GM11168 (cell line): Measurements from ENCODE around the gene ZSCAN1.
"Not testable (repeated sequence)": the region's sequence is repeated elsewhere in the genome, so short reads cannot be mapped to it uniquely, and the experiment has no call there.

ENCODE experiments used
- in situ Hi-C: fragments of 300-500 bp; cut with MboI; formaldehyde crosslinking; loops from one replicate; pipeline ENCODE4 v1.12.0; 2022; ENCODE audit warnings: low sequenced_read_pairs; ENCODE audit not compliant: unreplicated experiment

ZSCAN1 gene, protein sequence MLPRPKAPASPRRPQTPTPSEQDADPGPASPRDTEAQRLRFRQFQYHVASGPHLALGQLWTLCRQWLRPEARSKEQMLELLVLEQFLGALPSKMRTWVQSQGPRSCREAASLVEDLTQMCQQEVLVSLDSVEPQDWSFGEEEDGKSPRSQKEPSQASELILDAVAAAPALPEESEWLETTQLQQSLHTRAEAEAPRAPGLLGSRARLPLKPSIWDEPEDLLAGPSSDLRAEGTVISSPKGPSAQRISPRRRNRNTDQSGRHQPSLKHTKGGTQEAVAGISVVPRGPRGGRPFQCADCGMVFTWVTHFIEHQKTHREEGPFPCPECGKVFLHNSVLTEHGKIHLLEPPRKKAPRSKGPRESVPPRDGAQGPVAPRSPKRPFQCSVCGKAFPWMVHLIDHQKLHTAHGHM

DNA sequence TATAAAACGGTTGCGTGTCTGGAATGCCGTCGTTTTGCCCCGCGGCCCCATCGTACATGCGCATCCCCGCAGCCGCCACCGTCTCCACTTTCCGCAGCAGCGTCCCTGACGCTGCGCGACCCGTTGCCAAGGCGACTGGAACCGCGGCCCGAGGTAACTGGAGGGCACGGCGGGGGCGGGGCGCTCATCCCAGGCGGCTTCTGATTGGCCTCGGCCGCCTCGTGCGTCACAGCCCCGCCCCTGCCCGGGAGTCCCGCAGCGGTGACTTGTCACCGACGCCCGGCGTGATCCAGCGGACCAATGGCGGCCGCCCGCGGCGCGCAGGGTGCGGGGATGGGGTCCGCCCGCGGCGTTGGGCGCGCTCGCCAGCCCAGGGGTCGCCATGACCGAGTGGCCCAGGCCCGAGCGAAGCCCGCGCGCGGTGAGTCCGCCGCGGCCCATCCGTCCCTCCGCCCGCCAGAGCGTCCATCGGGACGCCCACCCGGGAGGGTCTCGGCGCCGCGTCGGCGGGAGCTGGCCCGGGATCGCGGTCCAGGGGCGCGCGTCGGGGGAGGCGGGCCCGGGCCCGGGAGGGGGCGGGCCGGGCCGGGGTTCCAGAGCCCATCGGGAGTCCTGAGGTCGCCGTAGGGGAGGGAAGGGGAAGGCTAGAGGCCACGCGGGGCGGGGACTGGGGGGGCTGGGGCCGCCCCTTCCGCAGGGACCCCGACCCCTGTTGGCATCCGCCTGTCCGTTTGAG is at the start of gene ZSCAN1:
TSS of gene ZSCAN1 (plus strand) at position 285 of the 736 bp plus-strand sequence. CDS start 3,812 bp downstream, outside the sequence.
- in situ Hi-C loops, result no loop called here

DNA sequence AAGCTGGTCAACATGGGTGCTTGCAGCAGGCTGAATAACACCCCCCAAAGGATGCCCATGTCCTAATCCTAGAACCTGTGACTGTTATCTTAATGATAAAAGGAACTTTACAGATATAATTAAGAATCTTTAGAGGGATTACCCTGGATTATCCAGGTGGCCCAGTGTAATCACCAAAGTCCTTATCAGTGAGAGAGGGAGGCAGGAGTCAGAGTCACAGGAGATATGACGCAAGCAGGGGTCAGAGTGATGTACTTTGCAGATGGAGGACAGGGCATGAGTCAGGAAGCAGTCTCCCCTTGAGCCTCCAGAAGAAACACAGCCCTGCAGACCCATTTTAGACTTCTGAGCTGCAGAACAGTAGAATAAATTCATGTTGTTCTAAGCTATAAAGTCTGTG is 41.0 kb upstream of the ZSCAN1 start:
- in situ Hi-C loops, result no loop called here

DNA sequence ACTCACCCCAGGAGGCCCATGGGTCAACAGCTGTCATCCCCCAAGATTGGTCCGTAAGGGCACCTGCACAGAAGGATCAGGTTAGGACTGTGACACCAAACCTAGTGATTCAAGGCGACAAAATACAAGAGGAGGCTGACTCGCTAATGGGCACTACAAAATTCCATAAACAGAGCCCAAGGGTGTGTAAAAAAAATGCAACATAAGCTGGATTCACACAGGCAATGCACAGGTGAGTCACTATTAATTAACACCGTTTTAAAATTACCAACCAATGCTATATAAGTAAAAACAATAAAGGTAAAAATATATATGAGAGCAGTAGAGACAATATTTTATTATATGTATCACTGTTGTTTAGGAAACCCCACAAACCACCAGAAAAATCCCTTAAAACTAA is 33.1 kb upstream of the ZSCAN1 start:
- in situ Hi-C loops, result no loop called here

DNA sequence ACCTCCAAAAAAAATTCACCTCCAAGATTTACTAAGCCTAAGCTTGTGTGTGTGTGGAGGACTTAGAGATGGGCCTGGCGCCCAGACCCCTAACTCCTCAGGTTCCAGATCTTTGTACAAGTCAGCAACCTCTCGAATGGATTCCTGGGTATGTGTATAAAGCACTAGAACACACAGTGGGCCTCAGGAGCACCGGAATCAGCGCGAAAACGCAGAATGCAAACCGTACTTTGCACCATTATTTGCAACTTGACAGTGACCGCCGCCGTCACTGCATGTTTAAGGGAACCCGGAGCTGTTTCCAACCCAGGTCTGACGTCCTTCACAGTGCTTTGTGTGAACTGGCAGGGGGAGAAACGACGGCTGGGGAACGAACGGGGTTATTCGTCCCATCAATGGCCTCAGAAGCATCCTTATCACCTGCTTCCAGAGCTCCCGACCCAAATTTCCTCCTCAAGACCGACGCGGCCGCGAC is 31.9 kb upstream of the ZSCAN1 start:
- in situ Hi-C loops, result no loop called here

DNA sequence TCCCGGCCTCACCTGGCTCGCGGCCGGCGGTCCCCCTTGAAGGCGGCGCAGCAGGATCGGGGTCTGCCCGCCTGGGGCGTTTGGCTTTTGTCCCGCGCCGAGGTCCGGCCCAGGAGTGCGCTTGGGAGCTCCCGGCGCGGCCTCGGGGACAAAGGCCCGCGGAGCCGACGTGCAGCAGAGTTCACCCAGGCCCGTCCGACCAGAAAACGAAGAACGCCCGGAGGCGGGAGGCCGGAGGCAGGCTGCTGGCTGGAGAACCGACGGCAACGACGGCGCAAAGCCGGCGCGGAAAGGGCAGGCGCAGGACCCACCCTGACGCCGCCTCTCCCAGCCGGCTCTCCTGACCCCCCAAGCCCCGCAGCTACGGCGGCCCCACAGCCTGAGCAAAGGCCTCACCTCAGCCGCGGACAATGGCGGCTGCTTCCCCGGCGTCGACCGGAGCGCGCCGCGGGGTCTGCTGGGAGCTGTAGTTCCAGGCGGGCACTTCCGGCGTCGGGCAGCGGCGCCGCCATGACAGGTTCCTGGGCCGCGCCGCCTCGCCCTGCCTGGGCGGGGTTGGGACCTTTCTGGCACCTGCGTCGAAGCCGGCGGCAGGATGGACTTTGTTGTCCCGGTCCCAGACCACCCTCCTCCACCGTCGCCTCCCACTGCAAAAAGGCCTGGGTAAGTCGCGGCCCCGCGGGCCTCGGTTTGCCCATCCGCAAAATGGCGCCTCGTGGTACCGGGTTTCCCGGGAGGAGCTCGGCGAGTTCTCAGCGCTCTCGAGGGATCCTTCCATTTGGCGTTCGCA is 31.2 kb upstream of the ZSCAN1 start, which contains the start of gene ZNF606:
TSS of gene ZNF606 (minus strand) at position 437 of the 790 bp plus-strand sequence. CDS start 1,501 bp downstream, outside the sequence.
- in situ Hi-C loops, result no loop called here

DNA sequence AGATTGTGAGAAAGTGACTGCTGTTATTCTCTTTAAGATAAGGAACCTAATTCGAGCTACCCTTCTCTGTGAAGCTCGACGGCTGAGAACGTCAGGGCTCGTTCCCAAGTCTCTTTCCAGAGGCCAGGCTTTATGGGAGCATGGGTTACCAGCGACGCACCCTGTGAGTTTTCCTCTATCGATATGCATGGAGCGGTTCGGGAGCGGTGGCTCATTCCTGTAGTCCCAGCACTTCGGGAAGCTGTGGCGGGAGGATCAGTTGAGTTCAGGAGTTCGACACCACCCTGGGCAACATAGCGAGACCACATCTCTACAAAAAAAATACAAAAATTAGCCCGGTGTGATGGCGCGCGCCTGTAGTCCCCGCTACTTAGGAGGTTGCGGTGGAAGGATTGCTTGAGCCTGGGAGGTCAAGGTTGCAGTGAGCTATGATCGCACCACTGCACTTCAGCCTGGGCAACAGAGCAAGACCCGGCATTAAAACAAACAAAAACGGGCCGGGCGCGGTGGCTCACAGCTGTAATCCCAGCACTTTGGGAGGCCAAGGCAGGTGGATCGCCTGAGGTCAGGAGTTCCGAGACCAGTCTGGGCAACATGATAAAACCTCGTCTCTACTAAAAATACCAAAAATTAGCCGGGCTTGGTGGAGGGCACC is 30.5 kb upstream of the ZSCAN1 start:
- in situ Hi-C loops, result no loop called here

DNA sequence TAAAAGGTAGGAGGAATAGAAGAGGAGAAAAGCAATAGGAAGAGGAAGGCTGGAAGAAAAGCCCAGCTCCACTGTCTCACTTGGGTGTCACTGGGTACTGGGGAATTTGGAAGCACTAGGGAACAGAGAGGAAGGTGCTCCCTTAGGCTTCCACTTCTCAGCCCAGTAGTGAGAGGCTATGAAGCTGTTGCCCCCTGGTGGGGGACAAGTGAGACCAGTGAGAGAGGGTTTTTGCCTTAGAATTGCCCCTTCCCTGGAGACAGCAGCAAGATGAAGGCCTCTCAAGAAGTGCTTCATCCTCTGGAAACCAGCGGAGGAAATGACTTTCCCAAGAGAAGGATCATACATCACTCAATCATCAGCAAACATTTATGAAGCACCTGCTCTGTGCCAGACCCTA is 26.5 kb upstream of the ZSCAN1 start:
- in situ Hi-C loops, result no loop called here

DNA sequence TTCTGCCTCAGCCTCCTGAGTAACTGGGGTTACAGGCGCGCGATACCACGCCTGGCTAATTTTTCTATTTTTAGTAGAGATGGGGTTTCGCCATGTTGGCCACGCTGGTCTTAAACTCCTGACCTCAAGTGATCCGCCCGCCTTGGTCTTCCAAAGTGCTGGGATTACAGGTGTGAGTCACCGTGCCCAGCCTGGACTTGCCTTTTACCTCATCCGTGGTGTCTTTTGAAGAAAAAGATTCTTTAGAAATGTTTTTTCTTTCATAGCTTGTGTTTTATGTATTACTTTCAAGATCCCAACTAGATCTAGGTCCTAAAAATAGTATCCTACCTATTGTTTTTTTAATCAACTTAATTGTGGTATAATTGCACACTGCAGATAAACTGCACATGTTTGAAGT is 24.9 kb upstream of the ZSCAN1 start:
- in situ Hi-C loops, result not testable (repeated sequence)

DNA sequence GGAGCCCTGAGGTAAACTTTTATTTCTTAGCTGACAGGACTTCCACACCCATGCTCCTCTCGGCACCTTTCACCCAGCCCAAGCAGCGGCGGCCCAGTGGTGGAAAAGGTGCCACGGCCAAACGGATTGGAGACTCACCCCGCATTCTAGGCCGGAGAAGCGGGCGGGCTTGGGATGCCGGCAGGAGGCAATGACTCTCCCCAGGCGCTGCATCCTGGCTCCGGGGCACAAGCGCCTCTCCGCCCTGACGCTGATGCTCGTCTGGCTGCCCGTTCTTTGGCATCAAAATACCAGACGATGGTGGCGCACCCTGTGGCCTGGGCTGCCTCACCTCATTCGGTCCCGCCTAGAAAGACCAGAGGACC is 24.5 kb upstream of the ZSCAN1 start:
- in situ Hi-C loops, result no loop called here

DNA sequence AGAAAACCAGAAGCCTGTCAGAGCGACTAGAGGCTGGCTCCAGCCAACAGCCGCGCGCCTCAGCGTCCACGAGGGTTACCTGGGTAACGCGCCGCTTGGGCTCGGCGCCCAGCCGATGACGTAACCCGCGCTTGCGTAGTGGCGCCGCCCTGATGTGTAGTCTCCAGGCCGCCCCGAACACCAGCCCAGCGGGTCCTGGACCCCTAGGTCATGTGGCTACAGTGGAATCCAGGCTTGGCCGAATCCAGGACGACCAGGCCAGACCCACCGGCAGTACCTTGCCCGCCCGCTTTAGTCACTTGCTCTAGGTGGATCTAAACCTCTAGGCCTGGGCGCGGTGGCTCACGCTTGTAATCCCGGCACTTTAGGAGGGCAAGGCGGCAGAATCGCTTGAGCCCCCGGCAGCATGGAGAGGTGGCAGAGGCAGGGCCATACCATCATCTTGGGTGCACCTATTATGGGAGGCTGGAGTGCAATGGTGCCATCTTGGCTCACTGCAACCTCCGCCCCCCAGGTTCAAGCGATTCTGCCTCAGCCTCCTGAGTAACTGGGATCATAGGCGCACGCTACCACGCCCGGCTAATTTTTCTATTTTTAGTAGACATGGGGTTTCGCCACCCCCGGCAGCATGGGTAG is 24.0 kb upstream of the ZSCAN1 start:
- in situ Hi-C loops, result no loop called here

DNA sequence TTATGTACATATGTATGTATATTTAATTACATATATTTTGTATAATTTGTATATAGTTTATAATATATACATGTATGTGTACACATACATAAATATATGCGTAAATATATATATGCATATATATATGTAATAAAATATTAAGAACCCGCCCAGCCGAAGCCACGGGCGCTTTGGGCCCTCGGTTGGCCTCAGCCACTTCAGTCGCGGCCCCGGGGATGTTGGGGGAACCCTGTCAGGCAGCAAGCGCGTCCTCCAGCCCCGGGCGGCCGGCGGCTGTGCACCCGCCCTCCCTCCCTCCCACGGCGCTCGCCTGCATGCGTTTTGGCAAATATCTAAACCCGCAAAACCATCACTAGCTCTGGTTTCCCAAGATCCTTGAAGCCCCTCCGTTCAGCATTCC is 23.3 kb upstream of the ZSCAN1 start:
- in situ Hi-C loops, result no loop called here

DNA sequence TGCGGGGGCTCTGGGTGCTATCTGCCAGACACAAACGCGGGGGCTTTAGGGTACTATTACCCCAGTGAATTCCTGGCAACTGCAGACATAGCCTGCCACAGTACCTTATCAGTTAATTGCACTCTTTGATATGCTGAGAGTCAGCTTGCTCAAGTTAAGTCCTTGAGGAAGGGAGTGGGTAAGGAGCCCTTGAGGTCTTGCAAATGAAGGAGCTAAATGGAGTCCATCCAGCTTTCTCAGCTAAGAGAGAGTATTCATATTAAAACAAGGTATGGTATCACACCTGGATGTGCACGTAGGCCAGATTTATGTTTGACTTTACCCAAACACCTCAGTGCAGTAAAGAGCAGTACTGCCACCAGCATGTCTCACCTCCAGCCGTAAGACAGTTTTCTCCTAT is 19.7 kb upstream of the ZSCAN1 start:
- in situ Hi-C loops, result no loop called here

DNA sequence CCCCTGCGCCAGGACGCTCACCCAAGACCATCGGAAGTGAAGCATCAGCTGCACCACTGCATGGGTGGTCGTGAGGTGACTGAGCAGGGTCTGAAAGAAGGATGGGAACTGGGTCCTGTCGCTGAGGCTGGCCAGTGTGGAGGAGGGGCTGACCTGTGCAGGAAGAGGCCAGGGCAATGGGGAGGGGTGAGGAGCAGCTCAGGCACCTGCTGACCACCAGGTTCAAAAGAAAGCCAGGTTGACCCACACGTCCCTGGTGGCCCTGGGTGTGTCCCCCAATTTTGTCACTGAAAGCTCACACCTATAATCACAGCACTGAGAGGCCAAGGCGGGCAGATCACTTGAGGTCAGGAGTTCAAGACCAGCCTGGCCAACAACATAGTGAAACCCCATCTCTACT is 13.7 kb upstream of the ZSCAN1 start:
- in situ Hi-C loops, result no loop called here

DNA sequence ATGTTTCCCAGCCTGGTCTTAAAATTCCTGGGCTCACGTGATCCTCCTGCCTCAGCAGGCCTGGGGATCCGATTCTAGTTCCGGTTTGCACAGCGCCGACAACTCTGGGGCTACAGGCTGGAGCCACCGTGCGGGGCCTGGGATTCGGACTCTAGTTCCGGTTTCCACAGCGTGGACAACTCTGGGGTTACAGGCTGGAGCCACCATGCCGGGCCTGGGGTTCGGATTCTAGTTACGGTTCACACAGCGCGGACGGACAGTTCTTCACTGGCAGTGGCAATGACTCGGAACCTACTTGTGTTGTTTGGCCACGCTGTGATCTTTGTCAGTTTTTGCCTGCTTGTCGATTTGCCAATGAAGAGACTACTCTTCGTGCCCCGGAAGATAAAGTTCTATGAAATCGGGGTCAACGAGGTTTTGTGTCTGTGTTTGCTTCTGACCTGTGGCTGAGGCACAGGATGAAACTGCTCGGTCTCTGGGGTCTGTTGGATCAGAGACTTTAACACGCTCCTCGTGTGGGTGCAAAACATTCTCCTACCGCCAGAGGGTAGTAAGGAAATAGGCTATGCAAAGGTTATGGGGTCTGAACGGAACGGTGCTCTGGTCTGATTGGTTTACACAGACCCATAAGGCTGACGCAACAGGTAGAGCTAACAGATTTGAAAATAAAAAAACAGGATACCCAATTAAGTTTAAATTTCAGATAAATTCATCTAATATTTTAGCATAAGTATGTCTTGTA is 12.1 kb upstream of the ZSCAN1 start:
- in situ Hi-C loops, result no loop called here

DNA sequence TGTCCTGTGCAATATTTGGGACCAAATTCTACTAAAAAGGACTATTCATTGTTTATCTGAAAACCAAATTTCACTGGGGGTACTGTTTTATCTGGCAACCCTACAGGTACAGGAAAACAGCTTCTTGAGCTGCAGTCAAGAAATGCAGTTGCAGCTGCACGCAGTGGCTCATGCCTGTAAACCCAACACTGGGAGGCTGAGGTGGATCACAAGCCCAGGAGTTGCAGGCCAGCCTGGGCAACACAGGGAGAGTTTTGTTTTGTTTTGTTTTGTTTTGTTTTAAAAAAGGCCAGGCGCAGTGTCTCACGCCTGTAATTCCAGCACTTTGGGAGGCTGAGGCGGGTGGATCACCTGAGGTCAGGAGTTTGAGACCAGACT is 11.6 kb upstream of the ZSCAN1 start:
- in situ Hi-C loops, result no loop called here

DNA sequence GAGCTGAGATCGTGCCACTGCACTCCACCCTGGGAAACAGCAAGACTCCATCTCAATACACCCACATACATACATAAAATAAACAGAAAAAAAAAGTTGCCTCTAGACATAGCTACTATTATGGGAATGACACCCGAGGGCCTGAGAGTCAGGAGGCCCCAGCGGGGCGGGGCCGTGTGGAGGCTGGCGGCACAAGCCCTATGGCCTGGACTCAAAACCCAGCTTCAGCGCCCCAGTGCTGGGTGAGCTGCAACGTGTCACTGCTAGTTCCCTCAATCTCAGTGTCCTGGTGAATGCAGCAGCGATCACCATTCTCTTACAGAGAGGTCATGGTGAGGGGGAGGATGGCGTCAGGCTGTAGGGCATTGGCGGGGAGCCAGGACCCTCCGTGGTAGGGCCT is 9.2 kb upstream of the ZSCAN1 start:
- in situ Hi-C loops, result no loop called here

DNA sequence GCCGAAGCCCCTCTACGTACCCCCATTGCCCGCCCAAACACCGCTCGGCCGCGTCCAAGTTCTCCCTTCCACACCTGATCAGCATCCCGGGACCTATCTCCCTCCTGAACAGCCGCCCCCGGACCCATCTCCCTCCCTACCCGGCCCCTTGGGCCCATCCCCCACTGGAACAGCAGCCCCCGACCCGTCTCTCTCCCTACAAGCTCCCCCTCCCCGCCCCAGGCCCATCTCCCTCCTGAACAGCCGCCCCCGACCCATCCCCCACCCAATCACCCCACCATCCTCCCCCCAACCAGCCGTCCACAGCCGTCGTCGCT is 610 bp downstream of the ZSCAN1 start:
- in situ Hi-C loops, result no loop called here

DNA sequence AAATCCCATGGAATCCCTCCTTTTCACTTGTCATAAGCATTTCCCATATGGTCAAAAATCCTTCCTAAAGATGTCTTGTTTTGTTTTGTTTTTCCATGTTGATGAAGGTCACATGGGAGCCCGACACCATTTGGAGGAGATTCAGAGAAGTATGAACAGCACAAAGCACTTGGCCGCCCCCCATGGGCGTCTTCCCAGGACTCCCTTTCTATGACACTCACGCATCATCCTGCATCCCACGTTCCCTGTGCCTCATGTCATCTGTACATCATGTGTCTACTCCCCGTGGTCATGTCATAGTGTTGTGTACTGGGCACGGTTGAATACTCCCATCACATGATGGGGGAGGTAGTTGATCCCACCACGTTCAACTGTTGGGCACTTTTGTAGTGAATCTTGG is 2.0 kb downstream of the ZSCAN1 start:
- in situ Hi-C loops, result no loop called here

DNA sequence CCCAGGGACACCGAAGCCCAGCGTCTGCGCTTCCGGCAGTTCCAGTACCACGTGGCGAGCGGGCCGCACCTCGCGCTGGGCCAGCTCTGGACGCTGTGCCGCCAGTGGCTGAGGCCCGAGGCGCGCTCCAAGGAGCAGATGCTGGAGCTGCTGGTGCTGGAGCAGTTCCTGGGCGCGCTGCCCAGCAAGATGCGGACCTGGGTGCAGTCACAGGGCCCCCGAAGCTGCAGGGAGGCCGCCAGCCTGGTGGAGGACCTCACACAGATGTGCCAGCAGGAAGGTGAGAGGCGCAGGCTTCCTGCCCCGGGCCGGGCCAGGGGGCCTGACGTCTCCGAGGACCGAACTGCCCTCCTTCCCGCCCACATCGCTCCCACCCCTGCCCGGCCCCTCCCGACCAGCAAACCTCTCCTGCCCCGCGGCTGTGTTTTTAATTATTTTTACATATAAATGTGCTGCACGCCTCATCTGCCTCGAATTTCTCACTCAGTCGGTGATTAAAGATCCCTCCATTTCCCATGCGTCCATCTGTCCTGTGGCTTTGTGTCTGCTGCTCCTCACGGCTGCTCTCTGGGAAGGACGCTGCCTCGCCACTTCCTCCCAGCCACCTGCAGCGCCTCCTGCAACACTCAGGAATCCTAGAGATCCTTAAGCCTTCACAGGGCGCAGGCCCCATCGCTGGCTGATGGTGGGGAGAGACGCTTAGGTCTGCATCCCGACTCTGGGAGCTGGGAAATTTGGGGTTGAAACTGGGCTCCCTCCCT is 4.3 kb downstream of the ZSCAN1 start:
- in situ Hi-C loops, result no loop called here
